Smooth muscle cell (in vitro differentiated cells): Measurements from ENCODE around the gene SYNGAP1. TPM values are rescaled to one million over a fixed set of nuclear protein-coding genes. Genes with fewer than 3 reads are reported as not detected.
A peak's percentile ranks its signal among the peaks of the same experiment; 100 is the strongest.

ENCODE experiments used
- DNase-seq: peaks from one replicate; lab custom pipeline; 2025; ENCODE audit not compliant: unreplicated experiment; lab: John Stamatoyannopoulos, UW
- H2AFZ ChIP-seq: fragments of 200-600 bp; sonication (generic); 2 replicates; pipeline ENCODE4 v1.6.0; 2016; ENCODE audit warnings: antibody characterized with exemption, low read depth, mild to moderate bottlenecking
- H3F3A ChIP-seq: fragments of 200-600 bp; sonication (generic); 2 replicates; pipeline ENCODE4 v1.6.0; 2017; ENCODE audit warnings: antibody characterized with exemption, low read depth
- H3K27ac ChIP-seq: fragments of 200-600 bp; sonication (generic); 2 replicates; pipeline ENCODE4 v1.5.1; 2016; ENCODE audit warnings: low read depth, mild to moderate bottlenecking
- H3K27me3 ChIP-seq: fragments of 200-600 bp; sonication (generic); 2 replicates; pipeline ENCODE4 v1.6.1; 2016; ENCODE audit warnings: low read depth, mild to moderate bottlenecking
- H3K36me3 ChIP-seq: fragments of 200-600 bp; sonication (generic); 2 replicates; pipeline ENCODE4 v1.5.1; 2016; ENCODE audit warnings: low read depth
- H3K4me1 ChIP-seq: fragments of 200-600 bp; sonication (generic); 2 replicates; pipeline ENCODE4 v1.5.1; 2016; ENCODE audit warnings: low read depth
- H3K4me2 ChIP-seq: fragments of 200-600 bp; sonication (generic); 2 replicates; pipeline ENCODE4 v1.6.0; 2016; ENCODE audit warnings: mild to moderate bottlenecking
- H3K4me3 ChIP-seq: fragments of 200-600 bp; sonication (generic); 2 replicates; pipeline ENCODE4 v1.5.1; 2016; ENCODE audit warnings: mild to moderate bottlenecking
- H3K79me2 ChIP-seq: fragments of 200-600 bp; sonication (generic); 2 replicates; pipeline ENCODE4 v1.6.0; 2016; ENCODE audit warnings: low read depth, mild to moderate bottlenecking
- H3K9ac ChIP-seq: fragments of 200-600 bp; sonication (generic); 2 replicates; pipeline ENCODE4 v1.6.0; 2016; ENCODE audit warnings: low read depth
- H3K9me3 ChIP-seq: fragments of 200-600 bp; sonication (generic); replicated peaks from 2 replicates; pipeline ENCODE4 v1.5.1; 2016; ENCODE audit warnings: low read depth
- H4K20me1 ChIP-seq: fragments of 200-600 bp; sonication (generic); 2 replicates; pipeline ENCODE4 v1.6.0; 2016; ENCODE audit warnings: low read depth
- WGBS: methylation state at CpG from one replicate; pipeline ENCODE4 v1.1.7; 2016; ENCODE audit warnings: low lambda C conversion rate; 5-methylcytosine and 5-hydroxymethylcytosine counted together
- polyA plus RNA-seq: library from polyadenylated mRNA; unstranded; fragments of >200 nt; fragmentation: Nextera tagmentation; extraction: Ambion mirVana; gene quantifications from 2 replicates; pipeline ENCODE4 v1.2.1, GENCODE V29; 2016
- total RNA-seq: library from RNA; depleted of rRNA; stranded (reverse); fragments of >200 nt; gene quantifications from 2 replicates; pipeline ENCODE4 v1.2.3, GENCODE V29; 2014
- TF ChIP-seq, protein P1 (sequence below): fragments of 200-600 bp; sonication (generic); IDR thresholded peaks from 2 replicates; pipeline ENCODE4 v1.5.1; 2017; ENCODE audit warnings: borderline replicate concordance, mild to moderate bottlenecking, antibody characterized with exemption; ENCODE audit not compliant: insufficient read depth, poor library complexity, severe bottlenecking

SYNGAP1 gene
- total and polyA plus RNA-seq, 2 experiments from 2014 or later: 1.9 to 10.4 TPM

DNA sequence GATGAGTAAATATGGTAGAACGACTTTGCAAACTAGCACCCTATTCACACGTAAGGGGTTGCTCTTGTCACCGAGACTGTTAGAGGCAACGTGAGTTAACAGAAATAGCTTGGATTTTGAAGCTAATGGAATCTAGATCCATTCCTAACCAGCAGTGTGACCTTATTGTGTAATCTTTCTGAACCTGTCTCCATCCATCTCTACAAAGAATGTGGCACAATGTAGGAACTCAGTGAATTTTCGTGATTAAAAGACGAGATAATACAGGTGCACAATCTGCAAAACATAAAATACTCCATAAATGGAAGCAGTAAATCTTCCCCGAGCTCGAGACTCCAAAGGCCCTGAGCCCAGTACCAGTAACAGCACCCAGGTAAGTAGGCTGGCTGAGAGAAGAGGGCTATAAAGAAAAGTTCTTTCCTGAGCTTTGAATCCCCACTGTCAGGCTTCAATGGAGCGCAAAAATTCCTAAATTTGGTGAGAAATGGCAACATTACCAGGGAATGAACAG, 29.0 kb upstream of the SYNGAP1 start:
- Histone ChIP-seq H3K4me1 (peaks cover 9% of the 10 kb centered on the region), H3K4me3 (no peak overlapping the region)

DNA sequence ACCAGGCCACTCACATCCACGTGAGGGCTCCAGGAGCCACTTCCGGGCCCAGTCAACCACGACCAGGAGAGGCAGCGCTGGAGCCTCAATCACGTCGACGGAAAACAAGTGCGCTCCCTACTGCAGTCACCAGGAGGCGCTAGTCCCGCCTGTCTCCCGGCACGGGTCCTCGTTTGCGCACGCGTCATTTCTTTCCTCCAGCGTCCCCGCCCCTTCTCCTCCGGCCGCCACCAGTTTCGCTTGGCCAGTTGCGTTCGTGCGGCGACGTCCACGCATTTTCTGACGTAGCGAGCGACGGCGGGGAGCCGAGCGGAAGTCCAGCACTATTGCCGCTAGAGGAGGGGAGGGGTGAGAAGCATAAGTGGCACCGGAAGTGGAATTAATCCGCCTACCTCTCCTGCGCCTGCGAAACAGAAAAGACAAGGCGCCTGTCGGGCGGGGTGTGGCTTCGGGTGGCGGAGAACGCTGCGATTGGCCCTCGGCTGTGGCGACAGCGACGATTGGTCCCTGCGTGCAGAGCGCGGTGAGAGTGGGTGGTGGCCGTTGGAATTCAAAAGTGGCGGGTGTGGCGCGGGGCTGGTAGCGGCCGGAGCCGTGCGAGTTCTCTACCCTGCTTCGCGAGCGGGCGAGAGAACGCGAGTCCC, 28.5 kb upstream of the SYNGAP1 start, which contains the start of gene KIFC1:
Gene KIFC1, plus strand, starts transcription at position 546 of the 644 bp plus-strand sequence. CDS start 163 bp downstream, outside the sequence.
- H3K79me2 ChIP-seq: peaks cover 42% of the 10 kb centered on the region
- H3F3A ChIP-seq: peaks cover 11% of the 10 kb centered on the region
- no peaks in the 10 kb centered on the region for H4K20me1 ChIP-seq
- no peaks in the 10 kb centered on the region for H3K27me3 ChIP-seq
- H2AFZ ChIP-seq: peak within 1 kb of the TSS; percentile 89
- peak within 1 kb of the TSS; percentile 73 for H3K4me3 ChIP-seq
- peak within 1 kb of the TSS; percentile 88 for H3K27ac ChIP-seq
- H3K36me3 ChIP-seq: no peaks in the 10 kb centered on the region
- H3K9ac ChIP-seq: peak within 1 kb of the TSS; percentile 85
- under 1% methylated on average over 67 of the region's 67 CpGs for WGBS
- peak within 1 kb of the TSS; percentile 91 for H3K4me2 ChIP-seq
- TF ChIP-seq, protein P1, sequence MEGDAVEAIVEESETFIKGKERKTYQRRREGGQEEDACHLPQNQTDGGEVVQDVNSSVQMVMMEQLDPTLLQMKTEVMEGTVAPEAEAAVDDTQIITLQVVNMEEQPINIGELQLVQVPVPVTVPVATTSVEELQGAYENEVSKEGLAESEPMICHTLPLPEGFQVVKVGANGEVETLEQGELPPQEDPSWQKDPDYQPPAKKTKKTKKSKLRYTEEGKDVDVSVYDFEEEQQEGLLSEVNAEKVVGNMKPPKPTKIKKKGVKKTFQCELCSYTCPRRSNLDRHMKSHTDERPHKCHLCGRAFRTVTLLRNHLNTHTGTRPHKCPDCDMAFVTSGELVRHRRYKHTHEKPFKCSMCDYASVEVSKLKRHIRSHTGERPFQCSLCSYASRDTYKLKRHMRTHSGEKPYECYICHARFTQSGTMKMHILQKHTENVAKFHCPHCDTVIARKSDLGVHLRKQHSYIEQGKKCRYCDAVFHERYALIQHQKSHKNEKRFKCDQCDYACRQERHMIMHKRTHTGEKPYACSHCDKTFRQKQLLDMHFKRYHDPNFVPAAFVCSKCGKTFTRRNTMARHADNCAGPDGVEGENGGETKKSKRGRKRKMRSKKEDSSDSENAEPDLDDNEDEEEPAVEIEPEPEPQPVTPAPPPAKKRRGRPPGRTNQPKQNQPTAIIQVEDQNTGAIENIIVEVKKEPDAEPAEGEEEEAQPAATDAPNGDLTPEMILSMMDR: peak; percentile 84
- no peaks in the 10 kb centered on the region for H3K9me3 ChIP-seq
- H3K4me1 ChIP-seq: peaks cover 9% of the 10 kb centered on the region
- peak; percentile 100 for DNase-seq

More for the DNA sequence above, 29.0 kb upstream of the SYNGAP1 start:
- H3K27me3 ChIP-seq: no peaks in the 10 kb centered on the region
- H3K27ac ChIP-seq: peak overlapping the region; percentile 88
- H3K79me2 ChIP-seq: peaks cover 36% of the 10 kb centered on the region
- WGBS: 69% methylated on average over 9 of the region's 9 CpGs
- no peaks in the 10 kb centered on the region for H3K36me3 ChIP-seq
- H4K20me1 ChIP-seq: no peaks in the 10 kb centered on the region
- H2AFZ ChIP-seq: peak overlapping the region; percentile 66
- H3K9me3 ChIP-seq: no peaks in the 10 kb centered on the region
- TF ChIP-seq, protein P1: no peak
- DNase-seq: no peak
- peaks cover 11% of the 10 kb centered on the region for H3F3A ChIP-seq
- H3K4me2 ChIP-seq: peak overlapping the region; percentile 76
- H3K9ac ChIP-seq: peak overlapping the region; percentile 65

DNA sequence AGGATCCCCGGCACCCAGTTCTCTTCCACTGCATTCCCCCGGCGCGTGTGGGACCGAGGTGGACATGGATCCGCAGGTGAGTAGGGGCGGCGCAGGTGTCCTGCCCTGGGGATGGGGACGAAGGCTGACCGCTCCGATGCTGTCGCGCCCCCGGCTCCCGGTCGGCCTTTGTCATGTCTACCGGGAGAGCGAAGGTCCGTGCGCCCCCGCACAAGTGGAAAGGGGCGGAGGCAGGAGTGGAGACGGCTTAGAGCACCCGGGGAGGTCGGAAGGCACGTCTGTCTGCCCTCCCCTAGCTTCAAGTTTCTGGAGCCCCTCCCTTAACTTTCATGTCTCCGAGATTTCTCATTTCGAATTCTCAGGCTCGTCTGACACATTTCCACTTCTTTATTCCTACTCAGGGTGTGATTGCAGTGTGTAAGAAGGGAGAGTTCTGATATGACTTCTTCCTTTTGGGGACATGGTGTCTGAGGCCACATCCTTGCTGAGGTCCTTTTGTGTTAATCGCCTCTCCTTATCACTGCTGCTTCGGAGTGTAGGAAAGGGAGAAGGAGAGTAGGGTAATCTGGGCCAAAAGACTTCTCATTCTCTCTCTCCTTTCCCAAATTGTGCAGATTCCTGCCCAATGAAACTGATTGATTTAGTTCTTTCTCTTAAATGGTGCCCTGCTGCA, 27.8 kb upstream of the SYNGAP1 start:
- no peaks in the 10 kb centered on the region for H3K36me3 ChIP-seq
- 1% methylated on average over 31 of the region's 31 CpGs for WGBS
- peak overlapping the region; percentile 73 for H3K4me3 ChIP-seq
- H4K20me1 ChIP-seq: no peaks in the 10 kb centered on the region
- peaks cover 11% of the 10 kb centered on the region for H3F3A ChIP-seq
- TF ChIP-seq, protein P1: no peak
- peaks cover 48% of the 10 kb centered on the region for H3K79me2 ChIP-seq
- H2AFZ ChIP-seq: peak overlapping the region; percentile 89
- no peak for DNase-seq
- peak overlapping the region; percentile 85 for H3K9ac ChIP-seq
- no peaks in the 10 kb centered on the region for H3K9me3 ChIP-seq
- H3K27ac ChIP-seq: peak overlapping the region; percentile 80
- peaks cover 9% of the 10 kb centered on the region for H3K4me1 ChIP-seq
- no peaks in the 10 kb centered on the region for H3K27me3 ChIP-seq
- peak overlapping the region; percentile 91 for H3K4me2 ChIP-seq
